HG03095 (cell line): Measurements from ENCODE around the gene ANGPTL1.
"Not testable (repeated sequence)": the region's sequence is repeated elsewhere in the genome, so short reads cannot be mapped to it uniquely, and the experiment has no call there.

ENCODE experiments used
- ATAC-seq: cut with Tn5 transposase; IDR thresholded peaks from one replicate; pipeline ENCODE4 v1.9.1; 2021; ENCODE audit warnings: moderate library complexity; ENCODE audit not compliant: unreplicated experiment

ANGPTL1 gene

DNA sequence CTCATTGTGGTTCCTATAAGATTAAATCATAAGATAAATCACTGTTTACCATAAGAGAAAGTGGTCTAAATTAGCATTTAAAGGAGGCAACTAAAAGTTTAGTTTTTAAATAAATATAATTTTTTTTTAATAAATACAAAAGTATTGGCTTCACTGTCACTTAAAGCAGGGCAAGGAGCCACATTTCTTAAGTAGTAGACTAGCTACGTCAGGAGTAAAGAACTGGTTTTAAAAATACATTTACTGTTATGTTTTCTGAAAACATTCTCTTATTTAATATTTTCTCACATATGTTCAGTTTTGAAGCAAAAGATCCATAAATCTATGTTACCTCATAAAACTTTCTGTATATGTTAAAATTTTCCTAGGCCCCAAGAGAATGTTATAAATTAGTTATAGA, 2.2 kb downstream of the ANGPTL1 start:
- ATAC-seq: no peak

DNA sequence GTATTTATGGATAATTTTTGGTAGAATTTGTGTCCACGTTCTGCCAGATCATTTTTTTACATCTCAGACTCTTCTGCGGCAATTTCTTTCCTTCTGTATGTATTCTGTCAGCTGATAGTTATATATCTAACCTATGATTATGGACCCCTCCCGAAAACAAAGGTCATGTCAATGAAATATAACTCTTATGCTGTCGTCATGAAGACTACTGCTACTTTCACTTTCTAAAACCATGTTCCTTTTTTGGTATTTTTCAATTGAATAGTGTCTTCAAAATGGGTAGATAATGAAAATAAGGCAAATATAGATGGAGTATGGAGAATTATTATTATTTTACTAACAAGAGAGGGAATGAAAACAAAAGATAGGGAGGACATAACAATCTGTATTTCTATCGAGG, 3.2 kb downstream of the ANGPTL1 start:
- no peak for ATAC-seq

DNA sequence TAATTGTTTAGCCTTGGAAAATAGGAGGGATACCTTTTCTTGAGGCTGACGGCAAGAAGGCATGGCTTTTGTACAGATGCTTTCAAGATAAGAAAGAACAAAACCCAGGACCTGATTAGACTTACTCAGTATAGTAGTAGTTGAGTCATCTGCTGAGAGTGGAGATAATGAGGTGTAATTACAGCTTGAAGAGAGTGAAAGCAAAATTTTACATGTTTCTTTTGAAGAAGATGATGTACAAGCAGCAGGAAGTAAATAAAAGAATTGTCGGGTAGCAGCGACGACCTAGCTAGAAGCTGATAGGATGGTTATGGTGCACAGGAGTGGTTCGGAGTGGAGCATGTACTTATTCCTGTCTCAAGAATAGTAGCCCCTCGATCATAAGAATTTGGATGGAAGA, 6.6 kb downstream of the ANGPTL1 start:
- no peak for ATAC-seq

DNA sequence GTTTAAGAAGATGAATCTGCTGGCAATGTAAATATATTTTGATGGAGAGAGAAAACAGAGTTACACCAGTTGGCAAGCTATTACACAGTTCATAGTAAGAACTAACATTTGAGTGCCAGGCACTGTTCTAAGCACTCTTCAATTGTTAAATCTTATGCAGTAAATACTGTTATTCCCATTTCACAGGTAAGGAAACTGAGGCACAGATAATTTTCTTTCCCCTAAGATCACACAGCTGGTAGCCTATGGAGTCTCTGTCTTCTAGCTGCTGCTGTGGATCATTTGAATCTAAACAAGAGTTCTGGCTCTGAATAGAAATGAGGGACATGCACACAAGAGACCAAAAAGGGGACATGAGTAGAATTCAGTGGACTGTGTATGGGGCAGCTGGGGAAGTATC, 8.0 kb downstream of the ANGPTL1 start:
- ATAC-seq: no peak

DNA sequence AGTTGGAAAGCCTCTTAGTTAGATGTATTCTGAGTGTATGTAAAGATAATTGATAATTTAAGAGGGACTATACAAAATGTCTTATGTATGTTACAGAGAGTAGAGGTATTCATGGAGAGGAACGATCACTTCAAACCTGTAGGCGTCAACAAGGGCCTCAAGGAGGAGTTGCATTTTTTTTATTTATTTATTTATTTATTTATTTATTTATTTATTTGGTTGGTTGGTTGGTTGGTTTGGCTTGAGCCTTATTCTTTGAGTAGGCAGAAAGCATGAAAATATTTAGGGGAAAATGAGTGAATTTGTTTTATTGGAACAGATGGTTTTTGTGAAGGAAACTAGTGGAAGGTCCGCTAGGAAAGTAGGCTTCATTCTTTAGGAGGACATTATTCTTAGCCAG, 8.5 kb downstream of the ANGPTL1 start:
- no peak for ATAC-seq

DNA sequence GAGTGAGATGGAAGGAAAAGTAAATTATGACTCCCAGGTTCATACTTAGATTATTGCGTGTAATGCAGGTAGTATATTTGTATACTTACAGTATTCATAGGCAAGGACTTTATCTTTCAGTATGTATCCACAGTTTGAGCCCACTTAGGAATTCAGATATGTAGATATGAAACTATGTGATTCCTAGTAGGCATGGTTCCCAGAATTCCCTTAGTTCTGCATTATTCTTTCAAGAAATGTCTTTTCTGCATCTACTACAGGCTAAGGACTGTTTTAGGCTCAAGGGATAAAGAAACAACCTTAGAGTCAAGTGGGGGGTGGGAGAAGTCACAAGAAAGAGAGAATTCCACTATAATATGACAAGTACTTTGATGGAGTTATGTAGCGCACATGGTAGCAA, 13.8 kb downstream of the ANGPTL1 start:
- ATAC-seq: no peak

DNA sequence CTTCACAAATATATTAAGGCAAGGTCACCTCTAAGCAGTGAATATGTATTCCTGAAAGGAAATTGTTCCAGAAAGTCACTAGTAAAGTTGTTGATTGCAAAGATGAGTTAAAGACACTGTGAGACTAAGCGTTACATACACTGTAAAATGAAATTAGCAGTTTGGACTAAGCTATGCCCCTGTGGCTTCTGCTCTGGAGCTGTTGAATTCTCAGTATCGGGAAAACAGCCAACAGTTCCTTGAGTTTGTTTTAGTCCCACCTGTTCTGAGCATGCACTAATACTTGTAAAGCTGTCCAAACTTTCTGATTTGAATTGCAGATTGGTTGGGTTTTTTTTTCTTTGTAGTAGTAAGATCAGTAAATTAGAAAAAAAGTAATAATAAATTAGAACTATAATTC, 21.0 kb downstream of the ANGPTL1 start:
- ATAC-seq: no peak

DNA sequence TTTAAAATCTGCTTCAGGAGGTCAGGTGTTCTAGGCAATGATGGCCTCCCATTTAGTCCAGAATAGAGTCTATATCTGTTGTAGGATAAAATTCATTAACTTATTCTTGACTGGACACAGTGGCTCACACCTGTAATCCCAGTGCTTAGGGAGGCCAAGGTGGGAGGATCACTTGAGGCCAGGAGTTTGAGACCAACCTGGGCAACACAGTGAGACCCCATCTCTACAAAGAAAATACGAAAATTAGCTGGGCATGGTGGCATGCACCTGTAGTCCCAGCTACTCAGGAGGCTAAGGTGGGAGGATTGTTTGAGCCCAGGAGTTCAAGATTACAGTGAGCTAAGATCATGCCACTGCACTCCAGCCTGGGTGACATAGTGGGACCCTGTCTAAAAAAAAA, 23.0 kb downstream of the ANGPTL1 start:
- ATAC-seq: not testable (repeated sequence)

DNA sequence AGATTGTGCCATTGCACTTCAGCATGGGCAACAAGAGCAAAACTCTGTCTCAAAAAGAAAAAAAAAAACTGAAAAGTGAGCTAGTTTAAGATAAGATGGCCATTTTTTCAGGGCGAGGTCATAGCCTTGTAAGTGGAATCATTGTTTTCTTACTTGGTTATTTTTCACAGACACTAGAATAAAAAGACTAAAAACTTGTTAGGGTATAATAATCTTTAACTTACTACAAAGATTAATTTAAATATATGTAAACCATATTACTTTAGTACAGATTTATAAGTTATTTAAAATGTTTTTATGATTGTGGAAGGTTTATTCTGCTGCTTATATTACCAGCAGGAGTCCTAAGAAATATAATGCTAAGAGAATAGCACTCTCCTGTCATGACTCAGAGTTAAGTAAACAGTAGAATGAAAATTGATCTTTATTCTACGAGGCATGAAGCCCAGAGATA, 23.5 kb downstream of the ANGPTL1 start:
- no peak for ATAC-seq

DNA sequence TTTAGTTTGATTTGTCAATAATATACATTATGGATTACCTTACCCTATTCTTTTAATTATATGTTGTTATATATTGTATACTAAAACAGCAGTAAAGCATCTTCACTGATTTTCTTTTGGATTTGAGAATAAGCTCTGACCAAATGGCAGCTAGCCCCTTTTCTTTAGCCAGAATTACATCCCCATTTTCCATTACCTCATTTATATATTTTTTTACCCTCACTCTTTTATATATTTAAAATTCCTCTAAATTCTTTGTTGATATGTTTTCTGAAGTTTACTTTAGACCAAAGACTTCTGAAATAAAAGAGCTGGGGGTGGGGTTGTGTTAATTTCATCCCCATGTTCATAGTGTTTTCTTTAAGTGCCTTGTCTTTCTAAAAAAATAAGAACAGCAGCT, 24.6 kb downstream of the ANGPTL1 start:
- ATAC-seq: no peak

DNA sequence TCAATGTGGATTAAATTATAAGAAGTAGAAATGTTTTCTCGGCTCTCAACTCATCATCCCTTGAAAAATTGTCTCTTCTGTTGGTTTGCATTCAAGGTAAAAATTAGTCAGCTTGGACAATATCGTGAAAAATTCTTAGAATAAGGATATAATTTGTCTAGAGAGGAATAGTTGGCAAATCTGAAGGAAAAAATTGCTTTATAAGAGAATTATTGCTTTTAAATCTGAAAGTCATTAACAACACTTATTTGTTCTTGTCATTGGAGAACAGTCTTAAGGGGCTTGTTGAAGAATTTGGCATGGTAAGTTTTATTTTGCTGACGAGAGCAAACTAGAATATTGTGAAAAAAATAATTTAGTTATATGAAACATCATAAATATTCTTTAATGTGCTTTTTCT, 26.4 kb downstream of the ANGPTL1 start:
- no peak for ATAC-seq

DNA sequence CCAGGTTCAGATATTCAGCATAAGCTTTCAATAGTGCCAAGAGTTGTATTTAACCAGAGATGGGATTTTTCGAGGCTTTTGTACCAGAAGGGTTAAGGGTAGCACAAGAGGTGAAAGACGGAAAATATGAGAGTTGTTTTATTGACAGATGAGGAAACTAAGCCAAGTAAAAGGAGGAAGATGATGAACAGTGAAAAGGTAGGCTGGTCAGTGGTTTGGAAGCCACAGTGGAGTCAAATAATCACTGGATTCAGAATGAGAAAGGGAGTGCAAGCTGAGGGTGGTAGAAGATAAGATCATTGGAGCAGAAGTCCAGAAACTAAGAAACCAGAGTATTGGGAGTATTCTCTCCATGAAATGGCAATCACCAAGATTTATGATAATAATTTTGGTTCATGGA, 45.7 kb downstream of the ANGPTL1 start:
- no peak for ATAC-seq

DNA sequence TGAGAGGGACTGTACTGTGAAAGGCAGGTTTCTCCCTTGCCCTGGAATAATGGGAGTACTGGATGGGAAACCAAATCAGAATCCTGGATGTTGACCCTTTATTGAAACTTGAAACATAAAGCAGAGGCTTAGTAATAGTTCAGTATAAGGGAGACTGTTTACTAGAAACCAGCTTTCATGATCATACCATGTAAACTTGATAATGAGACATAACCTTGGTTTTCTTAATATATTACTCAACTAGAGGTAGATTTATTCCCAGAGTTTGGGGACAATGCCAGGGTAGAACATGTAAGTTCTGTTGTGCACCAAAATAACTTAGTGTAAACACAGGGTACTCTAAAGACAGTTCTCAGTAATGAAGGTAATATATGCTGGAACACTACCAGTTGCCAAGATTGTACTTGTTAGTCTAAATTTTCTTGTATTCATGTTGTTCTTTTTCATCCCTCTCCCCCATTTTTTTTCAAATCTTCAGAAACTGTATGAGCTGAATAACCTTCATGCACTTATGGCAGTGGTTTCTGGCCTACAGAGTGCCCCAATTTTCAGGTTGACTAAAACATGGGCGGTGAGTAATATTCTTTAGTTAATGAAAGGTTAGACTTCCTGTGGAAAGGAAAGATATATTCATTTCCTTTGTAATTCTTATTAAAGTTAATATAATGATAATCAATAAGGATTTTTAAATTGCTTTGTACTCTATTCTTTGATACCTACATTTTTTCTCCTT, 49.6 kb downstream of the ANGPTL1 start:
- no peak for ATAC-seq

DNA sequence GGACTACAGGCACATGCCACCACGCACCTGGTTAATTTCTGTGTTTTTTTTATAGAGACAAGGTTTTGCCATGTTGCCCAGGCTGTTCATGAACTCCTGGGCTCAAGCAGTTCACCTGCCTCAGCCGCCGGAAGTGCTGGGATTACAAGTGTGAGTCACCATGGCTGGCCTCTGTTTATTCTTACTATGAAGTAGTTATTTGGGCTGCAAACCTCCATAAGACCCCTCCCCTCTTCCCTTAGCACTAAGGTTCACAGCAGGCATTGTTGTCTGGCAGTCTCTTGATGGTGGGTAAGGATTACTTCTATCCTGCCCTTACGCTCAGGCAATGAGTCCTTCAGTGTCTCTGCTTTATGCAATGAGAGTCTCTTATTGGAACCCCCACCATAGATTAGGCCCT, 51.8 kb downstream of the ANGPTL1 start:
- ATAC-seq: no peak

DNA sequence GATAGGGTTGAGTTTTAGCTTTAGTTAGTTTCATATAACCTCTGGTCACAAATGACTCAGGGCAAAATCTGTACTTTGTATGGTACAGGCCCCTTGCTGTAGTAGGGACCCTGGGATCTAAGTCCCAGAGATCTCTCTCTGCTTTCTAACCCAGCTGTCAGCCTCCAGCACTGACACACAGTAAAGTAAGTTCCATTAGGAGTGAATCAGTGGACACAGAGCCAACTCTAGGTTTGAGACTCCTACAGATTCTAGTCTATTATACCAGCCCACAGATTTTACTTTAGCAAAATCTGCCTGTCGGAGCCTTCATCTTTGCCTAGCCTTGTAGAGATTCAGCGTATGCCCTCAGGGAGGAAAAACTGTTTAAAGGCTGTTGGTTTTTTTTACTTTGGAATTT, 52.5 kb downstream of the ANGPTL1 start:
- ATAC-seq: no peak

DNA sequence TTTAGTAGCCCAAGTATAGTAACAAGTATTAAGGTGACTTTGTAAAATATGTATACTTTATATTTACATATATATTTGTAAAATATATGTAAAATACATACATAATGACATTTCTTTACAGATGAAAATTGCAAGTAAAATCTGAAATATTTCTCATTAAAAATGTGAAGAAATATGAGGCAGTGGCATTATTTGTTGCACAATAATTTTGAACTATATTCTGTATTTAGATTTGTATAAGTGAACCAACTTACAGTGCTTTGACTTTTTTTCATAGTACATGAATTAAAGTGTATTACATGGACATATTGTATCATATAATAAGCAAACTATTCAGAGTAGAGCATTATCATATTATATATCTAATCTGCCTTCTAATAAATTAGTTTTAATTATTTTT, 60.3 kb downstream of the ANGPTL1 start:
- ATAC-seq: no peak

DNA sequence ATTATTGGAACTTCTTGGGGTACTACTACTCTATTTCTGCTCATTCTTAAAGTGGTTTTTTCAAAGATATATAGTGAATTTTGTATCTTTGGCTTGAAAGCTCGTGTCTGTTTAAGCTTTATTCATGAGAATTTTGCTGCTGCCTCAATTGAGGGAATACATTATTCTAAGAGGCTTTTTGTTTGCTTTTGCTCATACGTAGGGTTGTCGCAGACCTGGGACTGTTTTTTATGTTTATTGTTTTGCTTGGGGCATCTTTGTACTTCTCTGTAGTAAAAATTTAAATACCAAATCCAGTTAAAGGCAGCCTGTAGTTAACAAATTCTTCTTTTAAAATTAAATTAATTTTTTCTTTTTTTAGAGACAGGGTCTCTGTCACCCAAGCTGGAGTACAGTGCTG, 62.3 kb downstream of the ANGPTL1 start:
- ATAC-seq: no peak

DNA sequence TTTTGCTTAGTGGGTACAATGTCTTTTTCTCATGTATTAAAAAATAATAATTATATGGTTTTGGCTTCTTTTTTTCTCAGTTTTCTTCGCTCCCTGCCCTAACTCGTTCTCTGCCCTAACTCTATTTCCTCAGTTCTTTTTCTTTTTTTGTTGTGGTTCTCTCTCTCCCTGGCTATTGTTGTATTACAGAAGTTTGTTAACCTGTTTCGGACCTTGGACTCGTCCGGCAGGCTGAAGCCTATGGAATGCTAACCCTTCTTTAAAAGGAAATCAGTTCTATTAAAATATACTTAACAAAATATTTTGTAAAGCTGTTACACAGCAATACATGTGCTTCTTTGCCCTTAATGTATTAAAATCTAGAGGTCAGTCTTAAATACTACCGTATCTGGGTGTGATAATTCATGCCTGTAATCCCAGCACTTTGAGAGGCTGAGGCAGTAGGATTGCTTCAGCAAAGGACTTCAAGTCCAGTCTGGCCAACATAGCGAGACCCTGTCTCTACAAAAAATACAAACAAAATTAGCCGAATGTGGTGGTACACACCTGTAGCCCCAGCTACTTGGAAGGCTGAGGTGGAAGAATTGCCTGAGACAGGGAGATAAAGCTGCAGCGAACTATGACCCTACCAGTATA, 64.1 kb downstream of the ANGPTL1 start:
- ATAC-seq: no peak

DNA sequence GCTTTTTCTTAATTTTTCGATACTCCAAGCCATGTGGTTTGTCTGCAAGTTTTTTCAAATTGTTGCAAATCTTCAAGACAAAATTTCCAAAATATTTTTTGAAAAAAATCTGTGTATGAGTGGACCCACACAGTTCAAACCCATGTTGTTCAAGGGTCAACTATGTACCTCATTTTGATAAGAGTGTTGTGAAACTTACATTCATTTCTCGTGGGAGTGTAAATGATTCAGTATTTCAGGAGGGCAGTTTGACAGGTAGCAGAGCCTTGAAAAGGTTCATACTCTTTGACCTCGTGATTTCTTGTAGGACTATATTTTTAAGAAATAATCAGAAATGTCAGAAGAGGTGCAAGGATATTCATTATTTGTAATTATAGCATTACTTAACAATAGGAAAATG, 68.0 kb downstream of the ANGPTL1 start:
- ATAC-seq: no peak
